HepG2 (cell line): ENCODE data around the gene CNTN4. TPM values are rescaled to one million over a fixed set of nuclear protein-coding genes. Genes with fewer than 3 reads are reported as not detected.

Source experiments
- ATAC-seq: fragments of 200-7000 bp; cut with Tn5 transposase; 3 replicates; pipeline ENCODE4 v1.9.1; 2020; ENCODE audit warnings: mild to moderate bottlenecking, moderate library complexity
- BruUV-seq: library from RNA; stranded (reverse); fragments of 400-500 nt; replicated peaks from 2 replicates; lab custom pipeline; 2021; lab: Mats Ljungman, UMichigan
- CTCF ChIA-PET: fragments of 300-600 bp; formaldehyde crosslinking; extraction: SDS; loops from one replicate; lab custom pipeline; 2021; ENCODE audit warnings: low total read pairs, inconsistent platforms, low intra/inter-chr PET ratio; lab: Yijun Ruan, JAX
- POLR2A ChIA-PET: fragments of 350-600 bp; sonication (Branson Sonifier 250); formaldehyde crosslinking; loops from one replicate; lab custom pipeline; 2020; ENCODE audit warnings: antibody characterized with exemption, inconsistent platforms; lab: Yijun Ruan, JAX
- DNase-seq: peaks from one replicate; pipeline ENCODE4 v3.0.0-alpha.2; 2015; ENCODE audit warnings: low spot score
- FAIRE-seq: peaks from 3 replicates; lab custom pipeline; 2011; peaks lifted over from hg19 to GRCh38; lab: Jason Lieb, UNC
- H2AFZ ChIP-seq: one replicate; pipeline ENCODE4 v1.6.1; 2011; ENCODE audit warnings: low read length, inconsistent platforms
- H3K27ac ChIP-seq: fragments of 300-600 bp; 3 replicates; pipeline ENCODE4 v1.8.0; 2011; ENCODE audit warnings: mixed run types, mild to moderate bottlenecking, mixed read lengths, low read length, inconsistent platforms; ENCODE audit not compliant: insufficient read depth; ENCODE audit errors: extremely low read length
- H3K27me3 ChIP-seq, 2 experiments: fragments of 200-600 bp in 1 of 2; 2 replicates in 1 of 2; 3 replicates in 1 of 2; pipeline versions ENCODE4 v1.6.0 to v1.8.0; 2011; ENCODE audit warnings: low read length in 2 of 2, mild to moderate bottlenecking in 2 of 2, moderate library complexity in 2 of 2, inconsistent platforms in 1 of 2; ENCODE audit not compliant: insufficient read depth in 2 of 2, control insufficient read depth in 1 of 2
- H3K36me3 ChIP-seq, 2 experiments: fragments of 200-600 bp in 1 of 2; replicated peaks in 1 of 2; 2 replicates in 1 of 2; 3 replicates in 1 of 2; pipeline versions ENCODE4 v1.5.1 to v1.8.0; 2011; ENCODE audit warnings: low read length in 2 of 2, inconsistent platforms in 1 of 2; ENCODE audit not compliant: insufficient read depth in 2 of 2, control insufficient read depth in 1 of 2
- H3K4me1 ChIP-seq: 2 replicates; pipeline ENCODE4 v1.5.1; 2012; ENCODE audit warnings: low read length, inconsistent platforms; ENCODE audit not compliant: insufficient read depth
- H3K4me2 ChIP-seq: 2 replicates; pipeline ENCODE4 v1.6.0; 2011; ENCODE audit warnings: low read depth, low read length, inconsistent platforms
- H3K4me3 ChIP-seq, 3 experiments: fragments of 200-600 bp in 1 of 3; sonication (generic), shearing (Covaris generic) in 1 of 3; replicated peaks in 1 of 3; 2 replicates each; pipeline ENCODE4 v1.5.1; 2011 to 2016; ENCODE audit warnings: low read length in 3 of 3, inconsistent platforms in 2 of 3, low read depth in 2 of 3, mild to moderate bottlenecking in 2 of 3, control low read depth in 1 of 3, mixed read lengths in 1 of 3; ENCODE audit not compliant: insufficient read depth in 1 of 3
- H3K79me2 ChIP-seq: one replicate; pipeline ENCODE4 v1.6.1; 2011; ENCODE audit warnings: low read length, inconsistent platforms; ENCODE audit not compliant: insufficient read depth
- H3K9ac ChIP-seq: 2 replicates; pipeline ENCODE4 v1.6.0; 2011; ENCODE audit warnings: mild to moderate bottlenecking, low read depth, low read length, inconsistent platforms; ENCODE audit not compliant: insufficient read depth
- H3K9me3 ChIP-seq: 2 replicates; pipeline ENCODE4 v1.5.1; 2012; ENCODE audit warnings: mild to moderate bottlenecking, low read length
- H4K20me1 ChIP-seq: 2 replicates; pipeline ENCODE4 v1.6.0; 2011; ENCODE audit warnings: inconsistent platforms, mild to moderate bottlenecking, low read length, moderate library complexity; ENCODE audit not compliant: insufficient read depth
- ARNT2 ChIP-seq: sonication (generic); formaldehyde crosslinking; IDR thresholded peaks from 2 replicates; pipeline ENCODE4 v1.8.0; 2022; ENCODE audit warnings: mild to moderate bottlenecking, low read depth, missing genetic modification reagents, moderate library complexity
- ATF7 ChIP-seq, 2 experiments: fragments of 450-650 bp in 1 of 2; sonication (generic) in 1 of 2; formaldehyde crosslinking in 1 of 2; IDR thresholded peaks; 2 replicates each; pipeline versions ENCODE4 v1.4.0 to v1.6.1; 2016 to 2020; ENCODE audit warnings: antibody characterized with exemption in 1 of 2, mild to moderate bottlenecking in 1 of 2, missing genetic modification reagents in 1 of 2
- ETV6 ChIP-seq: sonication (generic); formaldehyde crosslinking; conservative IDR thresholded peaks from 2 replicates; pipeline ENCODE4 v1.4.0; 2020; ENCODE audit warnings: missing genetic modification reagents
- FOXP1 ChIP-seq, 2 experiments: fragments of 450-650 bp in 1 of 2; IDR thresholded peaks; 2 replicates each; pipeline ENCODE4 v1.6.1; 2017 to 2018; ENCODE audit warnings: antibody characterized with exemption in 1 of 2
- HNRNPK ChIP-seq: fragments of 200-400 bp; formaldehyde crosslinking; IDR thresholded peaks from 2 replicates; pipeline ENCODE4 v1.6.1; 2018; ENCODE audit warnings: low read length, low read depth, moderate library complexity, mild to moderate bottlenecking; ENCODE audit not compliant: poor library complexity, severe bottlenecking
- HNRNPL ChIP-seq: fragments of 200-400 bp; formaldehyde crosslinking; IDR thresholded peaks from 2 replicates; pipeline ENCODE4 v1.6.1; 2017; ENCODE audit warnings: mild to moderate bottlenecking, low read depth, low read length
- KDM3A ChIP-seq: IDR thresholded peaks from 2 replicates; pipeline ENCODE4 v1.6.1; 2018; ENCODE audit warnings: low read depth, missing compliant biosample characterization
- NAIF1 ChIP-seq: sonication (generic); formaldehyde crosslinking; IDR thresholded peaks from 2 replicates; pipeline ENCODE4 v1.5.0; 2020; ENCODE audit warnings: mild to moderate bottlenecking, missing genetic modification reagents, borderline replicate concordance
- PLSCR1 ChIP-seq: sonication (generic); formaldehyde crosslinking; IDR thresholded peaks from 2 replicates; pipeline ENCODE4 v1.5.0; 2020; ENCODE audit warnings: missing genetic modification reagents, mild to moderate bottlenecking, borderline replicate concordance
- REPIN1 ChIP-seq: sonication (generic); formaldehyde crosslinking; IDR thresholded peaks from 2 replicates; pipeline ENCODE4 v1.8.0; 2022; ENCODE audit warnings: missing genetic modification reagents, low read depth, mild to moderate bottlenecking, borderline replicate concordance
- ZBTB37 ChIP-seq: sonication (generic); formaldehyde crosslinking; IDR thresholded peaks from 2 replicates; pipeline ENCODE4 v1.4.0; 2020; ENCODE audit warnings: mild to moderate bottlenecking, missing genetic modification reagents
- ZNF616 ChIP-seq: sonication (generic); formaldehyde crosslinking; IDR thresholded peaks from 2 replicates; pipeline ENCODE4 v1.5.0; 2020; ENCODE audit warnings: low read depth, mild to moderate bottlenecking, missing genetic modification reagents
- ZNF749 ChIP-seq: sonication (generic); formaldehyde crosslinking; IDR thresholded peaks from 2 replicates; pipeline ENCODE4 v1.8.0; 2022; ENCODE audit warnings: mild to moderate bottlenecking, missing genetic modification reagents, moderate library complexity, borderline replicate concordance
- ZNF777 ChIP-seq: sonication (generic); formaldehyde crosslinking; IDR thresholded peaks from 2 replicates; pipeline ENCODE4 v1.4.0; 2020; ENCODE audit warnings: missing genetic modification reagents
- ZSCAN31 ChIP-seq: sonication (generic); formaldehyde crosslinking; IDR thresholded peaks from 2 replicates; pipeline ENCODE4 v1.5.0; 2020; ENCODE audit warnings: low read depth, mild to moderate bottlenecking, missing genetic modification reagents
- WGBS: methylation state at CpG from one replicate; pipeline ENCODE4 v1.1.6; 2017; ENCODE audit warnings: low lambda C conversion rate; 5-methylcytosine and 5-hydroxymethylcytosine counted together
- in situ Hi-C: cut with HindIII; loops from 2 replicates; pipeline ENCODE4 v1.10.0; 2017; ENCODE audit warnings: low pct_unique_long_range_greater_than_20kb; ENCODE audit not compliant: extremely low pct_ligation_motif_present
- intact Hi-C: fragments of 100-400 bp; cut with micrococcal nuclease; formaldehyde crosslinking; loops from one replicate; pipeline ENCODE4 v1.10.0; 2022; ENCODE audit not compliant: unreplicated experiment
- polyA plus RNA-seq, 8 experiments: library from polyadenylated mRNA; depleted of rRNA in 3 of 8; stranded (reverse) in 7 of 8; unstranded in 1 of 8; fragments of >200 nt; fragmentation: Illumina TruSeq in 4 of 8; extraction: Trizol in 4 of 8; gene quantifications; 2 replicates each; pipeline versions ENCODE4 v1.2.1 to v1.2.3, GENCODE V29; 2011 to 2016; ENCODE audit warnings: low read depth in 4 of 8, missing spikeins in 1 of 8, mixed read lengths in 1 of 8; ENCODE audit not compliant: insufficient read depth in 1 of 8
- total RNA-seq, 5 experiments: library from RNA; depleted of rRNA; stranded (reverse); fragments of >200 nt; fragmentation: Illumina TruSeq; extraction: Trizol; gene quantifications; 2 replicates each; pipeline ENCODE4 v1.2.3, GENCODE V29; 2016; ENCODE audit warnings: low read depth in 1 of 5
- TF ChIP-seq, protein P1 (sequence below): sonication (generic); formaldehyde crosslinking; IDR thresholded peaks from 2 replicates; pipeline ENCODE4 v1.5.0; 2020; ENCODE audit warnings: missing genetic modification reagents
- TF ChIP-seq, protein P2 (sequence below): sonication (generic); formaldehyde crosslinking; IDR thresholded peaks from 2 replicates; pipeline ENCODE4 v1.4.0; 2020; ENCODE audit warnings: missing genetic modification reagents, mild to moderate bottlenecking, borderline replicate concordance

Gene CNTN4
- total and polyA plus RNA-seq, 2 of the 13 experiments (the other 11 are each of a cell fraction or from before 2014, with no cell fraction given) = 0.01 to 0.13 TPM

- no peak for TF ChIP-seq HNRNPK
- no peak for TF ChIP-seq NAIF1 (CRISPR knock-in tag)
- no peak for TF ChIP-seq FOXP1 (IDR thresholded peaks at IDR 0.05)
- TF ChIP-seq FOXP1 (CRISPR knock-in tag; IDR thresholded peaks at IDR 0.05) = no peak
- TF ChIP-seq ZNF616 (CRISPR knock-in tag) = no peak
- TF ChIP-seq ZNF749 = no peak
- TF ChIP-seq ZSCAN31 (CRISPR knock-in tag) = no peak
- TF ChIP-seq REPIN1 = no peak
- no peak for TF ChIP-seq ZBTB37 (CRISPR knock-in tag)
- TF ChIP-seq, all 625 proteins: peak for 0
Measured at GRCh38 chr3:2686816-2687502, 588.3 kb downstream of the CNTN4 start (continued).

DNA sequence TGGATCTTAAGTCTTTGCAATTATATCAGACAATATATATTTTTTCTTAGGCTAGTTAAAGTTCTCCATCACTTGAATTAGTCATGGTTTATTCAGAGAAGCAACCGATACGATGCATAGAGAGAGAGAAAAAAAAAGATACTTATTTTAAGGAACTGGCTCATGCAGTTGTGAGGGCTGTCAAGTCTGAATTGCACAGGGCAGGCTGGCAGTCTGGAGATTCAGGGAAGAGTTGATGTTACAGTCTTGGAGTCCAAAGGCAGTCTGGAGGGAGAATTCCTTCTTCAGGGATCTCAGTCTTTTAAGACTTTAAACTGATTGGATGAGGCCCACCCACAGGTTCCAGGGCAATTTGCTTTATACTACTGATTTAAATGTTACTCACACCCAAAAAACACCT, 598.9 kb downstream of the CNTN4 start:
- POLR2A ChIA-PET = no interaction called here
- in situ Hi-C loops = no loop called here
- CTCF ChIA-PET = no interaction called here
- Histone ChIP-seq H3K4me1 (no peaks in the 10 kb centered on the region), H3K79me2 (no peaks in the 10 kb centered on the region), H3K4me2 (no peak overlapping the region), H3K27me3 (no peaks in the 10 kb centered on the region), H3K9me3 (no peaks in the 10 kb centered on the region), H3K9ac (no peak overlapping the region), H3K27ac (no peak overlapping the region), H2AFZ (no peak overlapping the region), H4K20me1 (no peaks in the 10 kb centered on the region), H3K4me3 (no peak overlapping the region), H3K36me3 (no peaks in the 10 kb centered on the region)
- no peak for DNase-seq
- no peak for FAIRE-seq
- no peak for ATAC-seq
- no TSS peak for BruUV-seq
- intact Hi-C loops = no loop called here
- 18% methylated on average over 2 of the region's 2 CpGs for WGBS
- TF ChIP-seq, protein P1, sequence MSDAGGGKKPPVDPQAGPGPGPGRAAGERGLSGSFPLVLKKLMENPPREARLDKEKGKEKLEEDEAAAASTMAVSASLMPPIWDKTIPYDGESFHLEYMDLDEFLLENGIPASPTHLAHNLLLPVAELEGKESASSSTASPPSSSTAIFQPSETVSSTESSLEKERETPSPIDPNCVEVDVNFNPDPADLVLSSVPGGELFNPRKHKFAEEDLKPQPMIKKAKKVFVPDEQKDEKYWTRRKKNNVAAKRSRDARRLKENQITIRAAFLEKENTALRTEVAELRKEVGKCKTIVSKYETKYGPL (CRISPR knock-in tag) = no peak
- TF ChIP-seq KDM3A (CRISPR knock-in tag) = no peak
- no peak for TF ChIP-seq ZNF777 (CRISPR knock-in tag)
- no peak for TF ChIP-seq HNRNPL
- TF ChIP-seq ARNT2 = no peak
- TF ChIP-seq ATF7 (IDR thresholded peaks at IDR 0.05) = no peak
- TF ChIP-seq ATF7 (CRISPR knock-in tag; IDR thresholded peaks at IDR 0.05) = no peak
- TF ChIP-seq, protein P2, sequence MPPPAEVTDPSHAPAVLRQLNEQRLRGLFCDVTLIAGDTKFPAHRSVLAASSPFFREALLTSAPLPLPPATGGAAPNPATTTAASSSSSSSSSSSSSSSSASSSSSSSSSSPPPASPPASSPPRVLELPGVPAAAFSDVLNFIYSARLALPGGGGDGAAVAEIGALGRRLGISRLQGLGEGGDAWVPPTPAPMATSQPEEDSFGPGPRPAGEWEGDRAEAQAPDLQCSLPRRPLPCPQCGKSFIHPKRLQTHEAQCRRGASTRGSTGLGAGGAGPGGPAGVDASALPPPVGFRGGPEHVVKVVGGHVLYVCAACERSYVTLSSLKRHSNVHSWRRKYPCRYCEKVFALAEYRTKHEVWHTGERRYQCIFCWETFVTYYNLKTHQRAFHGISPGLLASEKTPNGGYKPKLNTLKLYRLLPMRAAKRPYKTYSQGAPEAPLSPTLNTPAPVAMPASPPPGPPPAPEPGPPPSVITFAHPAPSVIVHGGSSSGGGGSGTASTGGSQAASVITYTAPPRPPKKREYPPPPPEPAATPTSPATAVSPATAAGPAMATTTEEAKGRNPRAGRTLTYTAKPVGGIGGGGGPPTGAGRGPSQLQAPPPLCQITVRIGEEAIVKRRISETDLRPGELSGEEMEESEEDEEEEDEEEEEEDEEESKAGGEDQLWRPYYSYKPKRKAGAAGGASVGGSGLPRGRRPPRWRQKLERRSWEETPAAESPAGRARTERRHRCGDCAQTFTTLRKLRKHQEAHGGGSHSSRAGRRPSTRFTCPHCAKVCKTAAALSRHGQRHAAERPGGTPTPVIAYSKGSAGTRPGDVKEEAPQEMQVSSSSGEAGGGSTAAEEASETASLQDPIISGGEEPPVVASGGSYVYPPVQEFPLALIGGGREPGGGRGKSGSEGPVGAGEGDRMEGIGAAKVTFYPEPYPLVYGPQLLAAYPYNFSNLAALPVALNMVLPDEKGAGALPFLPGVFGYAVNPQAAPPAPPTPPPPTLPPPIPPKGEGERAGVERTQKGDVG = no peak
- TF ChIP-seq PLSCR1 = no peak
- no peak for TF ChIP-seq ETV6
